PC-3 (cell line): ENCODE data around the gene TSPAN9. TPM values are rescaled to one million over a fixed set of nuclear protein-coding genes. Genes with fewer than 3 reads are reported as not detected.

Experiments
- ATAC-seq: fragments of 200-7000 bp; cut with Tn5 transposase; 2 replicates; pipeline ENCODE4 v1.9.1; 2020; ENCODE audit warnings: mild to moderate bottlenecking, moderate library complexity
- BruUV-seq: library from RNA; stranded (reverse); fragments of 400-500 nt; replicated peaks from 2 replicates; lab custom pipeline; 2021; lab: Mats Ljungman, UMichigan
- CTCF ChIA-PET: fragments of 300-600 bp; sonication (Branson Sonifier 250); formaldehyde crosslinking; loops from one replicate; lab custom pipeline; 2022; ENCODE audit warnings: antibody characterized with exemption; lab: Charles Lee
- POLR2A ChIA-PET: fragments of 300-600 bp; sonication (Branson Sonifier 250); formaldehyde crosslinking; loops from one replicate; lab custom pipeline; 2022; ENCODE audit warnings: antibody characterized with exemption; ENCODE audit not compliant: unreplicated experiment; lab: Charles Lee
- DNase-seq: peaks from one replicate; pipeline ENCODE4 v3.0.0-alpha.2; 2015
- H2AFZ ChIP-seq: fragments of 300-600 bp; sonication (generic); 2 replicates; pipeline ENCODE4 v1.6.0; 2016; ENCODE audit warnings: antibody characterized with exemption, low read length
- H3F3A ChIP-seq: fragments of 300-600 bp; sonication (generic); one replicate; pipeline ENCODE4 v1.6.0; 2017; ENCODE audit warnings: antibody characterized with exemption, low read length, control low read depth, mild to moderate bottlenecking; ENCODE audit not compliant: unreplicated experiment
- H3K27ac ChIP-seq: fragments of 300-600 bp; sonication (generic); 2 replicates; pipeline ENCODE4 v1.5.1; 2016; ENCODE audit warnings: mild to moderate bottlenecking, low read length
- H3K27me3 ChIP-seq: fragments of 300-600 bp; sonication (generic); 2 replicates; pipeline ENCODE4 v1.6.1; 2016; ENCODE audit warnings: low read length, mixed read lengths
- H3K36me3 ChIP-seq: fragments of 300-600 bp; sonication (generic); 2 replicates; pipeline ENCODE4 v1.6.1; 2016; ENCODE audit warnings: low read depth, mixed run types, low read length, mixed read lengths
- H3K4me1 ChIP-seq: fragments of 300-600 bp; sonication (generic); 2 replicates; pipeline ENCODE4 v1.5.1; 2016; ENCODE audit warnings: low read length; ENCODE audit not compliant: insufficient read depth
- H3K4me2 ChIP-seq: fragments of 300-600 bp; sonication (generic); 2 replicates; pipeline ENCODE4 v1.6.0; 2016; ENCODE audit warnings: low read length
- H3K4me3 ChIP-seq: fragments of 300-600 bp; sonication (generic); 2 replicates; pipeline ENCODE4 v1.5.1; 2016; ENCODE audit warnings: mild to moderate bottlenecking, low read length, mixed read lengths
- H3K79me2 ChIP-seq: fragments of 300-600 bp; sonication (generic); 2 replicates; pipeline ENCODE4 v1.6.1; 2017; ENCODE audit warnings: low read length, mixed read lengths
- H3K9ac ChIP-seq: fragments of 300-600 bp; sonication (generic); 2 replicates; pipeline ENCODE4 v1.6.0; 2016; ENCODE audit warnings: mild to moderate bottlenecking, low read length
- H3K9me2 ChIP-seq: fragments of 300-600 bp; sonication (generic); replicated peaks from 2 replicates; pipeline ENCODE4 v1.6.1; 2016; ENCODE audit warnings: mixed run types, low read length, mixed read lengths
- H3K9me3 ChIP-seq: fragments of 300-600 bp; sonication (generic); 2 replicates; pipeline ENCODE4 v1.6.1; 2016; ENCODE audit warnings: low read length, mixed read lengths
- H4K20me1 ChIP-seq: fragments of 300-600 bp; sonication (generic); 2 replicates; pipeline ENCODE4 v1.6.1; 2016; ENCODE audit warnings: low read length, mixed read lengths
- CTCF ChIP-seq: fragments of 300-600 bp; sonication (generic); conservative IDR thresholded peaks from 2 replicates; pipeline ENCODE4 v1.5.1; 2017; ENCODE audit warnings: antibody characterized with exemption, low read depth, mild to moderate bottlenecking, low read length
- EZH2 ChIP-seq: fragments of 300-600 bp; sonication (generic); IDR thresholded peaks from one replicate; pipeline ENCODE4 v1.6.1; 2017; ENCODE audit warnings: antibody characterized with exemption, mild to moderate bottlenecking, low read length; ENCODE audit not compliant: unreplicated experiment
- EZH2phosphoT487 ChIP-seq: fragments of 300-600 bp; sonication (generic); IDR thresholded peaks from 2 replicates; pipeline ENCODE4 v1.6.1; 2018; ENCODE audit warnings: mild to moderate bottlenecking, antibody characterized with exemption, low read length, borderline replicate concordance
- intact Hi-C: fragments of 100-400 bp; cut with micrococcal nuclease; formaldehyde crosslinking; loops from 2 replicates; pipeline ENCODE4 v1.9.0; 2023
- total RNA-seq: library from RNA; depleted of rRNA; stranded (reverse); fragments of >200 nt; gene quantifications from 2 replicates; pipeline ENCODE4 v1.2.3, GENCODE V29; 2014

TSPAN9 gene
- total RNA-seq, 1 experiment from 2014 or later: 6.2 TPM

- Histone ChIP-seq H3K9ac (no peak overlapping the region), H3K9me2 (no peaks in the 10 kb centered on the region), H4K20me1 (no peaks in the 10 kb centered on the region), H3K4me2 (no peak overlapping the region), H3K79me2 (no peaks in the 10 kb centered on the region), H3K4me3 (no peak overlapping the region), H3K36me3 (no peaks in the 10 kb centered on the region; the same call in 1 of the 2 replicates), H2AFZ (no peak overlapping the region), H3K27me3 (no peaks in the 10 kb centered on the region), H3K4me1 (no peaks in the 10 kb centered on the region), H3K9me3 (no peaks in the 10 kb centered on the region), H3K27ac (no peak overlapping the region), H3F3A (no peaks in the 10 kb centered on the region)
- intact Hi-C loops: no loop called here
- CTCF ChIA-PET: no interaction called here
- DNase-seq: no peak
- POLR2A ChIA-PET: no interaction called here
- no peak for ATAC-seq
- TF ChIP-seq CTCF (no peak), EZH2phosphoT487 (no peak), EZH2 (no peak)
- BruUV-seq: no TSS peak
Measured at GRCh38 chr12:3030821-3031429, 46.3 kb upstream of the TSPAN9 start.

- H3K36me3 ChIP-seq: no peaks in the 10 kb centered on the region; the same call in 1 of the 2 replicates
- H3F3A ChIP-seq: no peaks in the 10 kb centered on the region
- CTCF ChIA-PET: no interaction called here
- H3K4me1 ChIP-seq: no peaks in the 10 kb centered on the region
- H3K4me3 ChIP-seq: no peak overlapping the region
- no TSS peak for BruUV-seq
- POLR2A ChIA-PET: no interaction called here
- no peaks in the 10 kb centered on the region for H3K9me2 ChIP-seq
- H3K27me3 ChIP-seq: no peaks in the 10 kb centered on the region
- intact Hi-C loops: no loop called here
- H4K20me1 ChIP-seq: no peaks in the 10 kb centered on the region
- no peak overlapping the region for H3K9ac ChIP-seq
- no peaks in the 10 kb centered on the region for H3K79me2 ChIP-seq
- no peak overlapping the region for H3K4me2 ChIP-seq
- H3K27ac ChIP-seq: no peak overlapping the region
- DNase-seq (no peak), ATAC-seq (no peak)
- H2AFZ ChIP-seq: no peak overlapping the region
- no peak for TF ChIP-seq EZH2phosphoT487
- no peak for TF ChIP-seq EZH2
- TF ChIP-seq CTCF: no peak
- H3K9me3 ChIP-seq: no peaks in the 10 kb centered on the region
Measured at GRCh38 chr12:3032161-3032560, 45.0 kb upstream of the TSPAN9 start.

GRCh38 chr12:3032770-3033538 lies 44.2 kb upstream of the TSPAN9 start:
- TF ChIP-seq EZH2phosphoT487 (no peak), CTCF (no peak), EZH2 (no peak)
- POLR2A ChIA-PET: no interaction called here

More at GRCh38 chr12:3032770-3033538, 44.2 kb upstream of the TSPAN9 start:
- no peak overlapping the region for H3K9ac ChIP-seq
- CTCF ChIA-PET: no interaction called here
- intact Hi-C loops: no loop called here
- ATAC-seq (no peak), DNase-seq (no peak)
- BruUV-seq: no TSS peak
- no peaks in the 10 kb centered on the region for H3K9me2 ChIP-seq
- H3K36me3 ChIP-seq: no peaks in the 10 kb centered on the region; the same call in 1 of the 2 replicates
- no peaks in the 10 kb centered on the region for H3F3A ChIP-seq
- H2AFZ ChIP-seq: no peak overlapping the region
- H4K20me1 ChIP-seq: no peaks in the 10 kb centered on the region
- H3K4me3 ChIP-seq: no peak overlapping the region
- no peaks in the 10 kb centered on the region for H3K9me3 ChIP-seq
- no peak overlapping the region for H3K27ac ChIP-seq
- no peaks in the 10 kb centered on the region for H3K79me2 ChIP-seq
- H3K27me3 ChIP-seq: no peaks in the 10 kb centered on the region
- H3K4me2 ChIP-seq: no peak overlapping the region
- no peaks in the 10 kb centered on the region for H3K4me1 ChIP-seq
